Endothelial cell (in vitro differentiated cells): Measurements from ENCODE around the gene PTPN1. TPM values are rescaled to one million over a fixed set of nuclear protein-coding genes. Genes with fewer than 3 reads are reported as not detected.

ENCODE experiments used
- DNase-seq: peaks from one replicate; pipeline ENCODE4 v3.0.0; 2021; ENCODE audit warnings: low spot score
- H3K27ac Mint-ChIP-seq: one replicate; pipeline ENCODE4 v1.8.0; 2021; ENCODE audit warnings: mixed read lengths, inconsistent platforms; ENCODE audit not compliant: unreplicated experiment
- H3K27me3 Mint-ChIP-seq: one replicate; pipeline ENCODE4 v1.8.0; 2021; ENCODE audit warnings: mild to moderate bottlenecking, moderate library complexity, mixed read lengths, inconsistent platforms; ENCODE audit not compliant: unreplicated experiment
- H3K36me3 Mint-ChIP-seq: one replicate; pipeline ENCODE4 v1.8.0; 2021; ENCODE audit warnings: mild to moderate bottlenecking, low read depth, mixed read lengths, inconsistent platforms; ENCODE audit not compliant: unreplicated experiment
- H3K4me1 Mint-ChIP-seq: one replicate; pipeline ENCODE4 v1.8.0; 2021; ENCODE audit warnings: mild to moderate bottlenecking, mixed read lengths, inconsistent platforms; ENCODE audit not compliant: unreplicated experiment
- H3K4me3 Mint-ChIP-seq: one replicate; pipeline ENCODE4 v1.8.0; 2021; ENCODE audit warnings: mild to moderate bottlenecking, mixed read lengths, inconsistent platforms; ENCODE audit not compliant: unreplicated experiment
- H3K9me3 Mint-ChIP-seq: one replicate; pipeline ENCODE4 v1.8.0; 2021; ENCODE audit warnings: mixed read lengths, inconsistent platforms; ENCODE audit not compliant: unreplicated experiment
- total RNA-seq: library from RNA; stranded (reverse); fragmentation: NEBNext Ultra II Directional; extraction: Animal tissue kit (Norgen Biotek cat#: 25700); gene quantifications from one replicate; pipeline ENCODE4 v1.2.1, GENCODE V29; 2021; ENCODE audit not compliant: unreplicated experiment
- TF ChIP-seq, protein P1 (sequence below): fragments of 200-600 bp; sonication (generic); IDR thresholded peaks from one replicate; pipeline ENCODE4 v1.5.0; 2021; ENCODE audit warnings: antibody characterized with exemption; ENCODE audit not compliant: unreplicated experiment

PTPN1 gene
- total RNA-seq, 1 donor from 2014 or later, result 46.0 TPM

- peaks cover 15% of the 10 kb centered on the region for H3K27me3 Mint-ChIP-seq
- no peaks in the 10 kb centered on the region for H3K9me3 Mint-ChIP-seq
- no peak overlapping the region for H3K27ac Mint-ChIP-seq
- no peak overlapping the region for H3K4me3 Mint-ChIP-seq
- no peak for DNase-seq
- H3K4me1 Mint-ChIP-seq, result peaks cover 13% of the 10 kb centered on the region
- TF ChIP-seq, protein P1, sequence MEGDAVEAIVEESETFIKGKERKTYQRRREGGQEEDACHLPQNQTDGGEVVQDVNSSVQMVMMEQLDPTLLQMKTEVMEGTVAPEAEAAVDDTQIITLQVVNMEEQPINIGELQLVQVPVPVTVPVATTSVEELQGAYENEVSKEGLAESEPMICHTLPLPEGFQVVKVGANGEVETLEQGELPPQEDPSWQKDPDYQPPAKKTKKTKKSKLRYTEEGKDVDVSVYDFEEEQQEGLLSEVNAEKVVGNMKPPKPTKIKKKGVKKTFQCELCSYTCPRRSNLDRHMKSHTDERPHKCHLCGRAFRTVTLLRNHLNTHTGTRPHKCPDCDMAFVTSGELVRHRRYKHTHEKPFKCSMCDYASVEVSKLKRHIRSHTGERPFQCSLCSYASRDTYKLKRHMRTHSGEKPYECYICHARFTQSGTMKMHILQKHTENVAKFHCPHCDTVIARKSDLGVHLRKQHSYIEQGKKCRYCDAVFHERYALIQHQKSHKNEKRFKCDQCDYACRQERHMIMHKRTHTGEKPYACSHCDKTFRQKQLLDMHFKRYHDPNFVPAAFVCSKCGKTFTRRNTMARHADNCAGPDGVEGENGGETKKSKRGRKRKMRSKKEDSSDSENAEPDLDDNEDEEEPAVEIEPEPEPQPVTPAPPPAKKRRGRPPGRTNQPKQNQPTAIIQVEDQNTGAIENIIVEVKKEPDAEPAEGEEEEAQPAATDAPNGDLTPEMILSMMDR, result no peak
- H3K36me3 Mint-ChIP-seq, result no peaks in the 10 kb centered on the region
Measured at GRCh38 chr20:50594591-50595432, 84.6 kb downstream of the PTPN1 start.

DNA sequence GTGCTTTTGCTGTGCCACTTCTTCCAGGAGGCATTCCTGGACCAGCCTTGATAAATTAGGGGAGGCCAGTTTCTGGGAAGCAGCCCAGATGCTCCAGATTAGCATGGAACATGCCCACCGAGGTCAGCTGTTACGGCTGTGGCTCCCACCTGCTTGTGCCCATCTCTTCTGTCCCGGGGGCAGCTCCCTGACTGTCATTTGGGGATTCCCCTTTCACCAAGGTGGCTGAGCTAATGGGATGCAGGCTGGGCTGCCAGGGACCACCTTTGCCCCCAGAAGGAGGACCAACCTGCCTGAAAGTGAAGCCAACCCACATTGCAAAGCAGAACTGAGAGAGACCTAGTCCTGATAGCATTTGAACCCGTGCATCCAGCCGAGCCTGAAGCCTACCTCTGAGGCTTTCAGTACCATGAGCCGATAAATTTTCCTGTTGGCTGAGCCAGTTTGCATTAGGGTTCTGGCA lies 85.3 kb downstream of the PTPN1 start:
- H3K36me3 Mint-ChIP-seq, result no peaks in the 10 kb centered on the region
- no peaks in the 10 kb centered on the region for H3K9me3 Mint-ChIP-seq
- peaks cover 15% of the 10 kb centered on the region for H3K27me3 Mint-ChIP-seq
- no peak for DNase-seq
- peak overlapping the region; percentile 6 for H3K27ac Mint-ChIP-seq
- H3K4me1 Mint-ChIP-seq, result peaks cover 13% of the 10 kb centered on the region
- TF ChIP-seq, protein P1, result no peak
- H3K4me3 Mint-ChIP-seq, result no peak overlapping the region

- TF ChIP-seq, protein P1, result no peak
- Mint-ChIP-seq H3K27ac (no peak overlapping the region), H3K4me3 (no peak overlapping the region), H3K9me3 (no peaks in the 10 kb centered on the region), H3K4me1 (peaks cover 13% of the 10 kb centered on the region), H3K36me3 (no peaks in the 10 kb centered on the region), H3K27me3 (peaks cover 17% of the 10 kb centered on the region)
- DNase-seq, result no peak
Measured at GRCh38 chr20:50595988-50596693, 86.0 kb downstream of the PTPN1 start.

DNA sequence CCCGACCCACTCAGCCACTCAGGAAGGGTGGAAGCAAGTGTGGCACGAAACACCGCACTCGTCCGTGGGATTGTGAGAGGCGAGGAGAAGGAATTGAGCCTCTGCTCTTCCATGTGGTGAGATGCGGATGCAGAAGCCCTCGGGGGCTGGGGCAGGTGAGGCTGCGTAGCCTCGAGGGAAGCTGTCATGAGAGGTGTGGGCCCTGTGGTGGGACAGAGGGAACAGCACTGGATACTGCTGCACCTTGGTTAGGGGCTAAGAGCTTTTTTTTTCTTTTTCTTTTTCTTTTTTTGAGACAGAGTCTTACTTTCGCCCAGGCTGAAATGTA lies 86.5 kb downstream of the PTPN1 start:
- Mint-ChIP-seq H3K9me3 (no peaks in the 10 kb centered on the region), H3K27ac (no peak overlapping the region), H3K4me1 (peaks cover 13% of the 10 kb centered on the region), H3K27me3 (peaks cover 17% of the 10 kb centered on the region), H3K36me3 (no peaks in the 10 kb centered on the region), H3K4me3 (no peak overlapping the region)
- TF ChIP-seq, protein P1, result no peak
- DNase-seq, result no peak
